NCI-H748 (cell line): ENCODE results near the gene VWF.

Experiments used
- DNase-seq: peaks from one replicate; lab custom pipeline; 2025; ENCODE audit not compliant: unreplicated experiment; lab: John Stamatoyannopoulos, UW

The VWF gene

GRCh38 chr12:6061660-6062059 is 62.8 kb downstream of the VWF start:
- no peak for DNase-seq

GRCh38 chr12:6059860-6060565 is 64.5 kb downstream of the VWF start:
- no peak for DNase-seq

- DNase-seq = no peak
These were observed 65.2 kb downstream of the VWF start for GRCh38 chr12:6059221-6059620.

GRCh38 chr12:6058481-6059161 is 65.8 kb downstream of the VWF start:
- DNase-seq = no peak

- DNase-seq = peak; percentile 11
These were observed 66.8 kb downstream of the VWF start for GRCh38 chr12:6057700-6058099.

- peak; percentile 18 for DNase-seq
These were observed 67.8 kb downstream of the VWF start for GRCh38 chr12:6056406-6057240.

- DNase-seq = no peak
These were observed 70.9 kb downstream of the VWF start for GRCh38 chr12:6053541-6053940.

- DNase-seq = no peak
These were observed 71.5 kb downstream of the VWF start for GRCh38 chr12:6052940-6053329.

- no peak for DNase-seq
These were observed 72.1 kb downstream of the VWF start for GRCh38 chr12:6052206-6052939.

GRCh38 chr12:6049992-6050391 is 74.5 kb downstream of the VWF start:
- no peak for DNase-seq

- DNase-seq = no peak
These were observed 74.9 kb downstream of the VWF start for GRCh38 chr12:6049587-6049986.

GRCh38 chr12:6047249-6048237 is 76.9 kb downstream of the VWF start:
- DNase-seq = peak; percentile 28

- DNase-seq = no peak
These were observed 77.8 kb downstream of the VWF start for GRCh38 chr12:6046511-6047180.

GRCh38 chr12:6045438-6045837 is 79.0 kb downstream of the VWF start:
- DNase-seq = no peak

- DNase-seq = no peak
These were observed 80.4 kb downstream of the VWF start for GRCh38 chr12:6044082-6044481.

GRCh38 chr12:6042446-6042845 is 82.0 kb downstream of the VWF start:
- no peak for DNase-seq

- DNase-seq = no peak
These were observed 82.6 kb downstream of the VWF start for GRCh38 chr12:6041891-6042290.

- DNase-seq = no peak
These were observed 83.7 kb downstream of the VWF start for GRCh38 chr12:6040815-6041214.

GRCh38 chr12:6039894-6040601 is 84.4 kb downstream of the VWF start:
- peak; percentile 64 for DNase-seq
